HG02973 (cell line): ENCODE data around the gene STAT2.
"Not testable (repeated sequence)": the region's sequence is repeated elsewhere in the genome, so short reads cannot be mapped to it uniquely, and the experiment has no call there.

ENCODE experiments used
- ATAC-seq: cut with Tn5 transposase; IDR thresholded peaks from one replicate; pipeline ENCODE4 v1.9.1; 2021; ENCODE audit warnings: moderate library complexity; ENCODE audit not compliant: unreplicated experiment

STAT2 gene

DNA sequence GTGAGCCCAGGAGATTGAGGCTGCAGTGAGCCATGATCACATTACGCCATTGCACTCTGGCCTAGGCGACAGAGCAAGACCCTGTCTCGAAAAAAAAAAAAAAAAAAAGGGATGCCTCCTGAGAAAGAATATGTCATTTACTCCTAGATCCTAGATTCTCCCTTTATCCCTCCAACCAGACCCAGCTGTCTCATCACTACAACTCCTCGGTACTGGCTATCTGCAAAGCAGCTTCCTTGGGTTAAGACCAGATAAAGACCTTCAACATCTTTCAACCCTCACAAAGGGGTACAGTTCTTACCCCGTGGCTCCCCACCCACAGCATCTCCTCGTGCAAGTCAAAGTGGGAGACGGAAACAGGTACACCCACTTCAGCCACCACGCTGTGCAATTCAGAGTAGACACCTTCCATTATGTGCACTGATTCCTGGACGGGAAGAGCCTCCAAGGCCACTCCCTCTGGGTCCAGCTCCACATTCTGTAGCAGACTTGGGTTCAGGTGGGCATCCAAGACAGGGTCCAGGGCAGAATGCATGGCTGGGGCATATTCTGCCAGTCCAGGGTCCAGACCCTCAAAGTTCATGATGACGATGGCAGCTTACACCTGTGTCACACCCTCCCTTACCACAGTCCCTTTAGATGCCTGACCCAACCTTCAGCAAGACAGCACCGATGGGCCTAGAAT, 27.3 kb downstream of the STAT2 start:
- ATAC-seq = no peak

DNA sequence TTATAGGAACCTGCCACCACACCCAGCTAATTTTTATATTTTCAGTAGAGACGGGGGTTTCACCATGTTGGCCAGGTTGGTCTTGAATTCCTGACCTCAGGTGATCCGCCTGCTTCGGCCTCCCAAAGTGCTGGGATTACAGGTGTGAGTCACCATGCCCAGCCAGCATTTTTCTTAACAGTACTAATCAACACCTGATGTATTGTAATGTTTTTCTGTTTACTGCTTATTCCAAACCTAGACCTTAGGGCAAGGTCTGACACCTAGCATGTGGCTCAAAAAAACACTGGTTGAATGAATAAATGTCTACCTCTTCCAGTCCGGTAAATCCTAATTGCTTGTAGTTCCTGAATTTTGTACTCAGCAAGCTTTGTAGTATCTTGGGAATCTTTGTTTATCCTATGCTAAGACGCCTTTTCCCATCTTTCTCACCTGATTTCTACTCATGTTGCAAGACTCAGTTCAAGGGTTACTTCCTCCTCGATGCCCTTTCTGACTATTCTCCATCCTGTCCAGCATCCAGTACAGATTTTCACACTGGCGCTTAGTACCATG, 28.9 kb downstream of the STAT2 start:
- no peak for ATAC-seq

DNA sequence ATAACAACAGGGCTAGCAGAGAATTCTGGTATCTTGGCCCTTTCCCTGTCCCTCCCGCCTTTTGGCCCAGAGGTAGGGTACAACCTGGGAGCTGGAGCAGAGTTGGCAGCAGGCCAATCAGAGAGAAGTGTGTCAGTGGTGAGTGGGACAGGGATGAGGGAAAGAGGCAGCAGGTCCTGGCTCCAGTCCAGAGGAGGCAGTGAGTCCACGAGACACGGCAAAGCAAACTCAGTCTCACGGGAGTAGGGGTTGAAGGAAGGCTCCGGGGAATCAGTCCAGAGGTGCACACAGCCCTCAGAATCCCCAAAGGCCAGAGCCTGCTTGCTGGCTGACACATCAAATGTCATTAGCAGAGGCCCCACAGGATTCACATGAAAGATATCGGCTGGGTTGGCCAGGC, 33.4 kb downstream of the STAT2 start:
- ATAC-seq = no peak

DNA sequence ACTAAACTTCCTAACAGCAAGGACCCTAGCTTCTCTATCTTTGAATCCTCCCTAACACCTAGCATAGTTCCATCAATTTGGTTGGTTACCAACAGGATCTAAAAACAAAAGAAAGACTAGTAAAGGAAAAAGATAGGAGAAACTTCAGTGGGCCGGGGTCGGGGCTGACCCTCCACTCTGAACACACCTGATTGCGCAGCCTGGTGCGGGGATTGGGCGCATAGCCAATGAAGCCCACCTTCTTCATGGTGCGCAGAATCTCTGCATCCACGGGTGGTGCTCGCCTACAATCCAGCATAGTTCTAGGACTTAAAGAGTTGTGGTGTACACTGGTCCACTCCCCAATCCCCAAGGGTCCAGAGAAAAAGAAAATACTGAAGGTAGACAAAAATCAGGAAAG, 33.8 kb downstream of the STAT2 start:
- no peak for ATAC-seq

DNA sequence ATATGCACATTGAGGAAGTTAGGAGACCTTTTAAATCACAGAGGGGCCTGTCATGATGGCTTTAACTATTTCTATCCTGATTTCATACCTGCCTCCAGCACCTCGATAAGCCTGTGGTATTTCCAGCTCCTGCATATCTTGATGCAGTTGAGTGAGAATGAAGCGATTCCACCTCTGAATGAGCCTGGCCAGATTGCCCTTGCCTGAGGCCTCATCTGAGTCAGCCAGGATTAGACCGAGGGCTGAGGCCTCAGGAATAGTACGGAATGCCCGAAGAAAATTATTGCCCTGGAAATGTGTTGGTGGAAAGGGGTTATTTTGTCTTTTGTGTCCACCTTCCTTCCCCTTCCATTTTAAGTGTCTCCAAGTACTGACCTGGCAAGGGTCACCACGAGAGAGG, 35.7 kb downstream of the STAT2 start:
- no peak for ATAC-seq

DNA sequence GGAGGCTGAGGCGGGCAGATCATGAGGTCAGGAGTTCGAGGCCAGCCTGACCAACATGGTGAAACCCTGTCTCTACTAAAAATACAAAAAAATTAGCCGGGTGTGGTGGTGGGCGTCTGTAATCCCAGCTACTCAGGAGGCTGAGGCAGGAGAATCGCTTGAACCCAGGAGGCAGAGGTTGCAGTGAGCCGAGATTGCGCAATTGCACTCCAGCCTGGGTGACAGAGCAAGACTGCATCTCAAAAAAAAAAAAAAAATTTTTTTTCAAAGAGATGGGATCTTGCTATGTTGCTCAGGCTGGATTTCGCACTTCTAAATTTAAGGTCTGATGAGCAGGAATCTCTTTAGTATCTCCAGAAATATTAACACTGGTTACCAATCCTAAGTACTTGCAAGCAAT, 38.3 kb downstream of the STAT2 start:
- not testable (repeated sequence) for ATAC-seq

DNA sequence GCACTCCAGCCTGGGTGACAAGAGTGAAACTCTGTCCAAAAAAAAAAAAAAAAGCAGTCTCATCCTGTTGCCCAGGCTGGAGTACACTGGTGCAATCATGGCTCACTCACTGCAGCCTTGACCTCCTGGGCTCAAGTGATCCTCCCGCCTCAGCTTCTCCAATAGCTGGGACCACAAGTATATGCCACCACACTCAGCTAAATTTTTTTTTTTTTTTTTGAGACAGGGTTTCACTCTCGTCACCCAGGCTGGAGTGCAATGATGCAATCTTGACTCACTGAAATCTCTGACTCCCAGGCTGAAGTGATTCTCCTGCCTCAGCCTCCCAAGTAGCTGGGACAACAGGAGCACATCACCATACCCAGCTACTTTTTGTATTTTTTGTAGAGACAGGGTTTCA, 38.9 kb downstream of the STAT2 start:
- no peak for ATAC-seq

DNA sequence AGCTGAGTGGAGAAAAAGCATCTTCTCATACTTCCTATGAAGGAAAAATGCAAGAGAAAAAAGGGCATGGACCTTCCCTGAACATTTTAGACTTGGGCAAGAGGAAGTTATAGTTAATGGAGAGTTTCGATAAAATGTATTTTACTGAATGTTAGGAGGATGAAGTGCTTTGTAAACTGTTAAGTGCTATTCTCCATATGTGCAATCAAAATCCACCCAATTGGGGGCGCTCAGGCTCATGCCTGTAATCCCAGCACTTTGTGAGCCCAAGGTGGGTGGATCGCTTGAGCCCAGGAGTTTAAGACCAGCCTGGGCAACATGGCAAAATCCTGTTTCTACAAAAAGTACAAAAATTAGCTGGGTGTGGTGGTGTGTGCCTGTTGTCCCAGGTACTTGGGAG, 42.2 kb downstream of the STAT2 start:
- no peak for ATAC-seq

DNA sequence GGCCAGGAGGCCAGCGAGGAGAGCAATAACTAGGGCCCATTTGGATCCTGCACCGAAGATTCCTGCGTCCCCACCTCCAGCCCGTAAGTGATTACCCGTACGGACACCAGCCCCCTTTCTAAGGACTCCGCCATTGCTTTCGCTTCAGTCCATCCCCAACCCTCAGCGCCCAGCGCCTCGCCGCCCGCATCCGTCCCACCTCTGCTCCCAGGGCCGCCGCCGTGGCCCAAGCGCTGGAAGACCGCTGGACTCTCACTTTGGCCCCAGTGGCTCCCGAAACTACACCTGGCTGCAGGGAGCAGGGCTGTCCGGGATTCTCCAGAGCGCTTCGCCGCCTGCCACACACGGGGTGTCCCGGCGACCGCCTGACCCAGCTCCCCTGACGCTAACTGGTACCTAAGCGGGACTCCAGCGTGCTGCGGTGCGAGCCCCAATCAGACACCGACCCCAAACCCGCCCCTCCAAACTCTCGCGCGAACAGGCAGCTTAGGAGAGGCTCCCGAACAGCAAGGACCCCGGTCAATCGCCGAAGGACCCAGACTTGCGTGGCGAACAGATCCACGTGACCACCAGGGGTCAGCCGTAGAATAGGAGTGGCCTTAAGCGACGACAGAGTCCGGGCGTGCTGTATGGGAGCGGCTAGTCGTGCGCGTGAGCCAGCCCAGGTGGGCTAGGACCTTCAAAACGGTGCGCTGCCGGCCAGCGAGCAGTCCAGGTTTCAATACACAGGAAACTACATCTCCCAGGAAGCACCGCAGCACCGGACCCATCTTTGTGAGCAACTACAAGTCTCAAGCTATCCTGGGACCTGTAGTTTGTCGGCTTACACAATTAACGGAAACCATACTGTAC, 44.1 kb downstream of the STAT2 start, which contains the start of gene CNPY2:
Gene CNPY2 (minus strand): TSS at position 367 of the 852 bp plus-strand sequence. CDS start 771 bp downstream, outside the sequence.
- ATAC-seq = peak; percentile 84

DNA sequence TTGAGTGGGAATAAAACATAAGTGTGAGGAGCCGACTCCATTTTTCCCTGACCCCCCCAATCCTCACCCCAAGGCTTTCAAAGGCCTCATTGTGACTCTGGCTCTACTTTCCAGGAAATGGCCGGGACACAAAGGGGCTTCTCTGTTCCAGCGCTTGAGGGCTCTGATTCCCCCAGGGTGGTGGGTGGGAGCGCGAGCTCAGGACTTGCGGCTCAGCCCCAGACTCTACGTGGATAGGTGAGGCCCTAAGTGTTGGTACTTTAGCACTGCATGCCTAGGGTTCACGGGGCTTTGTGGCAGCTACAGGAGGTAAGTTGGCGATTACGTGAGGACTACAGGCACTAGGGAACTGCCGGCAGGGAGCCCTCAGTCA, 44.7 kb downstream of the STAT2 start:
- no peak for ATAC-seq

DNA sequence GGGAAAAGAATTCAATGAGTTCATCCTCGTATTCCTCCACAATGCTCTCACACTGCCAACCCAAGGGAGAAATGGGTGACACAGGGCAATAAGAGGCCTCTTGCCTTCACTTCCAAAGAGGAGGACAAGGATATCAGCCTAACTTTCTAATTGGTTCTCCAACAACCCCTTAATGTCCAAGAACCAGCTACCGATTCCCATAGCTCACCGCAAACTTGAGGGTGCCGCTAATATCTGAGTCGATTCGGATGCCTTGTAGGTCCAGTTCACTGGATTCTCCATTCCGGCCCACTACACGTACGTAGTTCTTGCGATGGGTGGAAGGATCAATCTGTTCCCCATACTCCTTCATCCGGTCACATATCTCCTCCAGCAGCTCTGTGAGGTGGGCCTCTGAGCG, 48.9 kb downstream of the STAT2 start:
- ATAC-seq = no peak

DNA sequence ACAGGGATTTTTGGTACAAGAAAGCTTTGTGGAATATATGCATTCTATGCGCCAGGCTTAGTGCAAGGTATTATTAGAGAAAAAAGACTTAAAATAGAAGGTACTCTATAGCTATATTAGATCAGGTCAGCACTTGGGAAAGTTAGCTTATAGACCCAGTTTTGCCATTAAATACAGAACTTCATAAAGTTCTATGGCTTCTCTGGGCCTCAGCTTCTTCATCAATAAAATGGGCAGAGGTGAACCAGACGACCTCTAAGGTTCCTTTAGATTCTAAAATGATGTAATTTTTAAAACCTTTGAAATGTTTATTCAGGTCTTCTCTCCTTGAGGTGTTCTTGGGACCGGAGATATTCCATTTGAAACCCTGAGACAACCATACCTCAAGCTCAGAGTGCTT, 51.2 kb downstream of the STAT2 start:
- no peak for ATAC-seq

DNA sequence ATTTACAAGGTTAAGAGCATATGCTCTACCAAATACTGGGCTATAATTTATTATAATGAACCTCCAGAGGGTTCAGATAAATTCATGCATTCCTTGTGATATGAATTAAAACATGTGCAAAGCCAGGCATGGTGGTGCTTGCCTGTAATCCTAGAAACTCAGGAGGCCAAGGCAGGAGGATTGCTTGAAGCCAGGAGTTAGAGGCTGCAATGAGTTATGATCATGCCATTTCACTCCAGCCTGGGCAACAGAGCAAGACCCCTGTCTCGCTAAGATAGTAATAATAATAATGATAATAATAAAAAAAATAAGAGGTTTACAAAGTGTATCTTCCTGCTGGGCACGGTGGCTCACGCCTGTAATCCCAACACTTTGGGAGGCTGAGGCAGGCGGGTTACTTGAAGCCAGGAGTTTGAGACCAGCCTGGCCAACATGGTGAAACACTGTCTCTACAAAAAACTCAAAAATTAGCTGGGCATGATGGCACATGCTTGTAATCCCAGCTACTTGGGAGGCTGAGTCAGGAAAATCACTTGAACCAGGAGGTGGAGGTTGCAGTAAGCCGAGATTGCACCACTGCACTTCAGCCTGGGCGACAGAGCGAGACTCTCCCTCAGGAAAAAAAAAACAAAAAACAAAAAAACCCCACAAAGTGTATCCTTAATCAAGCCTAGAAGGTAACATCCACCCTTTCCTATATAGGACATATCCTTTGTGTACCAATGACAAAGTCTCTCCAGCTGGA, 52.5 kb downstream of the STAT2 start:
- no peak for ATAC-seq

DNA sequence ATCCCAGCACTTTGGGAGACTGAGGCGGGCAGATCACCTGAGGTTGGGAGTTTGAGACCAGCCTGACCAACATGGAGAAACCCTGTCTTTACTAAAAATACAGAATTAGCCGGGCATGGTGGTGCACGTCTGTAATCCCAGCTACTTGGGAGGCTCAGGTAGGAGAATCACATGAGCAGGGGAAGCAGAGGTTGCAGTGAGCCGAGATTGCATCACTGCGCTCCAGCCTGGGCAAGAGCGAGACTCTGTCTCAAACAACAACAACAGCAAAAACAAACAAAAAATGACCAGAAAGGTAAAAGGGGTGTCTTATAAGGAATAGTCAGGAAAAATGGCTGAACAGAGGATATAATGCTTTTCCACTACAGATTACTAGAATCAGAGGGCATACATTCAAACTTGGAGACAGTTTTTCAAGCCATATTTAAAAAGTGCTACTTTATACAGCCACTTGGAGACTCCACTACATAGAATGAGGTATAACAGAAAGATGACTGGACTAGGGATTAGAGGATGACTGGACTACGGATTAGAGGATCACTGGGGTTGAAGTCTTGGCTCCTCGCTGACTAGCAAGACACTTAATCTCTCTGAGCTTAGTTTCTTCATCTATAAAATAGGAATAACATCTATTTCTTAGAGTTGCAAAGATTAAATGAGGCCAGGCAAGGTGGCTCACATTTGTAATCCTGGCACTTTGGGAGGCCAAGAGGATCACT, 54.9 kb downstream of the STAT2 start:
- no peak for ATAC-seq

DNA sequence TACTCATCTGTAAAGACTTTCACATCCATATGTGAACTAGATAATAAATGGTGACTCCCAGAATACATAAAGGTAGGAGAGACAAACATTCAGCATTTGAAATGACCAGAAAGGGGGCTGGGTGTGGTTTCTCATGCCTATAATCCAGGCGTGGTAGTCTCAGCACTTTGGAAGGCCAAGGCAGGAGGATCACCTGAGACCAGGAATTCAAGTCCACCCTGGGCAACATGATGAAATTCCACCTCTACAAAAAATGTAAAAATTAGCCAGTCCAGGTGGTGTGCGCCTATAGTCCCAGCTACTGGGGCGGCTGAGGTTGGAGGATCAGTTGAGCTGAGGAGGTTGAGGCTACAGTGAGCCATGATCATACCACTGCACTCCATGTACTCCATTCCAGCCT, 55.6 kb downstream of the STAT2 start:
- no peak for ATAC-seq

DNA sequence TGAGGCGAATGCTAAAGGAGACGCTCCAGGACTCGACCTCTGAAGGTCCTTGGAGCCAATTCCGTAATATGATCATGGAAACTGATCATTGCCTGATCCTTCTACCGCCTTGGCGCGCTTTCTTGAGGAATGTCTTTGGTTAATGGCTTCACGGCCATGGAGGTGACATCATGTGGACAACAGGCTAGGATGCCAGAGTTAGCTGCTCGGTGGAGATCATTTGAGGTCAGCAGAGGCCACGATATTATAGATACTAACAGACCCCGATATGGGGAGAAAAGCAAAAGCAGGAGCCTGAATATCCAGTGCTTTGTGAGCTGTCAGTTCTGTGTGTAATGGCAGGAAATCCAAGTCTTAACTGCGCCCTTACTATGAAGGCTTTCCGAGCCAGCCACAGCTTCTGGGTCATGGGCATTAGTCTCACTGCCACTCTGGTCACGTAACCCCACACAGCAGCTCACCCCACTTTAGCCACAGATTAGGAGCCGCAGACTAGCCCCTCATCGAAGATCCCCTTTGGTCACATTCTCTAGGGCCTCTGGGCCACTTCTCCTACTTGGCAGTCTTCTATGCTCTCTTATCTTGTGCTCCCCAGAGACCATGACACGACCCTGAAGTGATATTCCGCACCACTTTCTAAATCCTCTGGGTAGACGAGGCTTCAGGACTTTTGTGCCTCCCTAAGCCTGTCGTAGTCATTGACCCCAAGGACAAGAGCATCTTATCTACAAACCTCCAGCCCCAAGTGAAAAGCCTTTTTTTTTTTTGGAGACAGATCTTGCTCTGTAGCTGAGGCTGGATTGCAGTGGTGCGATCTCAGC, 59.1 kb downstream of the STAT2 start:
- ATAC-seq = no peak

DNA sequence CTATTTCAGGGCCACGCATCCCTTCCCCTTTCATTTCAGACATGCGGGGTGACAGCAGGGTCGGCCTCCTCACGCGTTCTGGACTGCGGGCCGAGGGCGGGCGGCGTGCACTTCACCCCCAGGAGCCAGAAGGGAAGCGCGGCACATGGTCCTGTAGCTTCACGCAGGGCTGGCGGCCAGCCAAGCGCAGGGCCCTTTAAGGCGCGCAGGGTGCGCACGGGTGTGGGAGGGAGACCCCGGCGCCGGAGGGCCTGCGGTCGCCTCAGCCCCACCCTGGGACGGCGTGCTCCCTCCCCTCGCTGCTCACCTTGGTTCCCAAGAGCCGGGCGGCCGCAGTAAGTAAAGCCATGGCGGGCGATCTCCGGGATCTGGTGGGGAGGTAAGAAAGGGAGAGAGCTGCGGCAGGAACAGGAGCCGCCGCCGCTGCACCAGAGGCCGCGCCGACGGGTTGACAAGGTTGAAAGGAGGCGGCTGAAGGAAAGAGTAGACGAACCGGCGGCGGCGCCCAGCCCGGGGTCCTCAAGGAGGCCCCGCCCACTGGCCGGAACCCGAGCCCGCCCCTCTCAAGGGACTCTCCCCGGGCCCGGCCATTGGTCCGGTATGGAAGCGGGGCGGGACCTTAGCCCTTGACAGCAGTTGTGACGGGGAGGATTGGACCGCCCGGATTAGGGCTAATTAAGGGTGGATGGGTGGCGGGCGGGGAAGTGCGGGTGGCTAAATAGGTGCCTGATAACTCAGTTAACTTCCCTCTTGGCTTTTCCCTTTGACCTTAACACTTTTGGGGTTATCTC, 59.9 kb downstream of the STAT2 start, which contains the start of gene CS:
Gene CS (minus strand): TSS at position 478 of the 791 bp plus-strand sequence. CDS start 129 bp downstream, at position 349.
- ATAC-seq = peak; percentile 89

DNA sequence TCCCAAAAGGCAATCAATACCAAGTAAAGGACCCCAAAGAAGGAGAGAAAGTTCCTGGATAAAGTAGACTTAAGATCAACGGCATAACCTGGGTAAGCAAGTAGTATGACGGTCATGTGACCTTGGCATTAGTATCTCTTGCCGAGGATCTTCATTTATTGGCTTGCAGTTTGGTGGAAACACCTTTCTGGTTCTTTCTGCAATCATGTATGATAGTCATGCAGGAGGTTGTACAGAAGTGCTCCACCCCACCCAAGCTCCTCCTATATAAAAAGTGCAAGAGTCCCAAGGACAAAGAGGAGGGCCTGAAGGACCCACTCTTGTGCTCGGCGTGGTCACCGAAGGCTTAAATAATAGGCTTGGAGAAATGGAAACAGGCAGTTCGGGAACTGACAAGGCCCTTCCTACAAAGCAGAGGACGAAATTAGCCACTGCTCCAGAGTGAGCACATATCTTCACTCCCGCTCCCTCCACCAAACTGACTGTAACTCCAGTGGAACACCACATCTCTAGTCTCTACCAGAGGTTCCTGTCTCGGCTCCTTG, 60.5 kb downstream of the STAT2 start:
- no peak for ATAC-seq

DNA sequence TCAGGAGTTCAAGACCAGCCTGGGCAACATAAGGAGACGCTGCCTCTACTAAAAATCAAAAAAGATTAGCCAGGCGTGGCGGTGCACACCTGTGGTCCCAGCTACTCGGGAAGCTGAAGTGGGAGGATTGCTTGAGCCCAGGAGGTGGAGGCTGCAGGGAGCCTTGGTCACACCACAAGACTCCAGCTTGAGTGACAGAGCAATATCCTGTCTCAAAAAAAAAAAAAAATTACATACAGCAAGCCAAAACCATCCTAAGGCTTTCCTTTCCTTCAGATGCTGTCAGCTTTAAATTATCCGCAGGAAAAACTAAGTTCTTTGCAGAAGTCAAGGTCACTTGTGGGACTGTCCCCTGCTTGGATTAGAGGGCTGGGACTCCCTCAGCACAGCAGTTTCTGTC, 61.1 kb downstream of the STAT2 start:
- ATAC-seq = no peak
